ENCODE data around the gene AIMP2.
"Not testable (repeated sequence)": the region's sequence is repeated elsewhere in the genome, so short reads cannot be mapped to it uniquely, and the experiment has no call there.

Gene AIMP2

DNA sequence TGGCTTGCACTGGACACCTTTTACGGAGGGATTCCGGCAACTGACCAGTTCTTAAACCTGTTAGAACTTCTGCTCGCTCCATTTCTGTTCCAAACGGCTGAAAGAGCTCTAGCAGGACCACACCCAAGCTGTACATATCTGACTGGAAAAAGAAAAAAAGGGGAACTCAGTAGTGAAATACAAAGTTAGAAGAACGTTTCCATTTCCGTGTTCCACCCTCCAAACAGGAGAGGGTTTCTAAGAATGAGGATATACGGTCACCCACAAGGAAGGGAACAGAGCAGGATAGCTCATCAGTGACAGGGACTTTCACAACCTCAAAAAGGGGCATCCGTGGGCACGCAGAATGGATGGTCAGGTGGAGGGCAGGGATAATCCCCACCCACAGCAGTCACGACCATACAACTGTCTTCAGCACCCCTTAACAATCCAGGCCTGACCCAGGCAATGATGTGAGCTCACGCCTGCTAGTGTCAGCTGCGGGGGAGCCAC, 17.8 kb downstream of the AIMP2 start:
- no peak for DNase-seq

DNA sequence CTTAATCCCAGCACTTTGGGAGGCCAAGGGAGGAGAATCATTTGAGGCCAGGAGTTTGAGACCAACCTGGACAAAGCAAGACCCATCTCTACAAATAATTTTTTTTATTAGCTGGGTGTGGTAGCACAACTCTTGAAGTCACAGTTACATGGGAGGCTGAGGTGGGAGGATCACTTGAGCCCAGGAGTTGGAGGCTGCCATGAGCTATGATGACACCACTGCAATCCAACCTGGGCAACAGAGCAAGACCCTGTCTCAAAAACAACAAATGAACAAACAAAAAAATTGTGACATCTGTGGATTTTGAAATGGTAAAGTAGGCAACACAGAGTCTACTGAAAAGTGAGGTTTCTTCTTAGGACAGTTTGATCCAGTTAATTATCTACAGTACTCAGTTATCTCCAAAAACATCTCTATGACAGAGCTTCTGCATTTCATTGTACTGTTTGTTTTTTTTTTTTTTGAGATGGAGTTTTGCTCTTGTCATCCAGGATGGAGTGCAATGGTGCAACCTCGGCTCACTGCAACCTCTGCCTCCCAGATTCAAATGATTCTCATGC, 18.8 kb downstream of the AIMP2 start:
- DNase-seq: no peak

DNA sequence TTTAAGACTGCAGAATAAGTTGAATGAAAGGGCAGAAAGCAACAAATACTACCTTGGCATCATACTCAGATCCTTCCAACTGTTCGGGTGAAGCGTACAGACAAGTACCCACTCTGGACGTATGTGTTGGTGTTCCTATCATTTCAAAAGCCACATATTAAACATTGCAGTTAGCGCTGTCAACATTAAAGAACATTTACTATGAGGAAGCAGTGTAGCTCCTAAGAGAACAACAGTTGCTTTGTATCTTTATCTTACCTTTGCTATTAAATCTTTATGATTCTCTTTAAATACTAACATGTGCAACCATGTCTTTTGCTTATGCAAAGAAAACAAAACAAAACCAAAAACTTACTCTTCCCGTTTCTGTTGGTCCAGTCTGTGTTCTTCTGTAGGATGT, 19.5 kb downstream of the AIMP2 start:
- DNase-seq: no peak

DNA sequence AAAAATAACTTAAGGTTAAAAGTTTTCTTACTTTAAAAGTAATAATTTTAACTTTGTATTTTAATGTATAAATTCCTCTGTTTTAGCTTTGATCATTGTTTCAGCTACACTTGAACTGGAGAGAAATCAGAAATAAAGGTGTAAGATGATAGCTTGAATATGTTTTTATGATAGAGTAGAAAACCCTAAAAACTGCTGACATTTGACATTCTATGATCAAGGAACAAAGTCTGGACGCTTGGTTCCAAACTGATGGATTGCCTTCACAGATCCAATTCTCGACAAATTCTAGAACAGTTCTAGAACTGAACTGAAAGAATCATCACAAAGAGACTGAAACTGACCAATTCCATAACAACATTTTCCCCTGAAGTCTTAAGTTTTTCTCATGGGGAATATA, 21.9 kb downstream of the AIMP2 start, which contains the start of gene ANKRD61:
ANKRD61 (plus strand) TSS at position 389 of the 400 bp plus-strand sequence; CDS start at position 389, 0 bp downstream.
- DNase-seq: no peak

DNA sequence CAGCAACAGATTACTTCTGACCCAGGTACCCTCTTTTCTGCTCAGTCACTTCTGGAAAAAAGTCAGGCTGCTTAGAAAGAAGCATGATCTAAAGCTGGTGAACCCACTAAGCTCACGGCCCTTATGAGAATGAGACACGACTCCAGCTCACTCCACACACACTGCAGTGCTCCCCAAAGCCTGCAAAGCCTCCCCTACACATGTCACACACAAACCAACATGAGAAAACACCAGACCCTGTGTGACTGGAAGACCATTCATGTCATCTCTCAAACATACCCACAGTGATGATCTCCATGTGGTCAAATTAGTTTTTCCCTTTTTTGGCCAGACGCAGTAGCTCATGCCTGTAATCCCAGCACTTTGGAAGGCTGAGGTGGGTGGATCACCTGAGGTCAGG, 22.5 kb downstream of the AIMP2 start:
- no peak for DNase-seq

DNA sequence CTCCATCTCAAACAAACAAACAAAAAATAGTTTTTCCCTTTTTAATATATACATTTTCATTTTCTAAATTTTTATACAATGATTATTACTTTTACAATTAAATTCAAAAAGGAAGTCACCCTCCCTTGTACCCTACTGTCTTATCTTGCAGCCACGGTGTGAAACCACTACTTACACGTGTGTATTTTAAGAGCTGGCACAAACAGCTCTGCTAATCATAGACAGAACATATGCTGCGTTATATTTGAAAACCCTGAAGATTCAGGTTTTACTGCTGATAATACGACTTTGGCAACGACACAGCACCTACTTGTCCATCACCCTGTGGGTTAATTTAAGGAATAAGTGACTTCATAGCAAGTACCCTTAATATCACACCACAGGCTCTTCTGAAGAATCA, 23.1 kb downstream of the AIMP2 start:
- no peak for DNase-seq

DNA sequence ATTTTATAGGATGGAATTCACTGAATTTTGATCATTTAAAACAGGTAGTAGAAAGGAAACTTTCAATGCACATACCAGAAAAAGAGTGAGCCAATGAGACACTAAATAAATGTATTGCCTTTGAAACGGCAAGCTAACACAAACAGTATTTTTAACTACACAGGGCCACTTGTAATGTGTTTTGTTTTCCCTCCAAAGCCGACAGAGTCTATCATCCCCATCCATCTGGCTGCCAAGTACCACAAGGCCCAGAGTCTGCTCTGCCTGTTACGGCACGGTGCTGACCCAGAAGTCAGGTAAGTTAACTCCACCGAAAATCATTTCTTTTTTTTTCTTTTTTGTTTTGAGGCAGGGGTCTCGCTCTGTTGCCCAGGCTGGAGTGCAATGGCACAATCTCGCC, 23.6 kb downstream of the AIMP2 start:
- DNase-seq: no peak

DNA sequence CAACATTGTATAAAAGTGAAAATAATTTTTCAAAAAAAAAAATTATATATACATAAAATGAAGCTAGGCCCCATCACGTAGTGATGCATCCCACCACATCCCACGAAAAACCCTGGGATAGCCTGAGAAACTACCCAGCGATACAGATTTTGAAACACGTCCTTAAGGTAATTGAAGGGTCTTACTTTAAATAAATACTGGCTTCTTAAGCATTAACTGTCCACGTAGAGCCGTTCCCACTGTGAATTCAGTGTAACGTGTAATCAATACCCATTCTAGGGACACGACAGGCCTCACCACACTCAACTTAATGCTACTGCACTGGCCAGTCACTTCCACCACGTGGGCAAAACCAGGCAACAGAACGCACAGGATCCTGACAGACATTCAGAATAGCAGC, 26.1 kb downstream of the AIMP2 start:
- no peak for DNase-seq

DNA sequence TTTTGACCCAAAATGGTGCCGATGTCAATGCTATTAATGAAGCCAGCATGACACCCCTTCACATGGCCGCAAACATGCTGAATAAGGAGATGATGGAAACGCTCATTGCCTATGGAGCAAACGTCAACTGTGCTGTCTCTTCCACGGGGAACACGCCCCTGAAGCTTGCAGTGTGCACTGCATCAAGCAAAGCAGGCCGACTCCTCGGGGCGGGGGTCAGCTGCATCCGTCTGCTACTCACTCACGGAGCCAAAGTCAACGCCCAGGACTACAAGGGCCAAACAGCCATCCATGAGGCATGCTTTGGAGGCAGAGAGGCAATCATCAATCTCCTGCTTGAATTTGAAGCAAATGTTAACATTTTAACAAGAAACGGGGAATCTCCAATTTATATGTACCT, 26.6 kb downstream of the AIMP2 start:
- no peak for DNase-seq

DNA sequence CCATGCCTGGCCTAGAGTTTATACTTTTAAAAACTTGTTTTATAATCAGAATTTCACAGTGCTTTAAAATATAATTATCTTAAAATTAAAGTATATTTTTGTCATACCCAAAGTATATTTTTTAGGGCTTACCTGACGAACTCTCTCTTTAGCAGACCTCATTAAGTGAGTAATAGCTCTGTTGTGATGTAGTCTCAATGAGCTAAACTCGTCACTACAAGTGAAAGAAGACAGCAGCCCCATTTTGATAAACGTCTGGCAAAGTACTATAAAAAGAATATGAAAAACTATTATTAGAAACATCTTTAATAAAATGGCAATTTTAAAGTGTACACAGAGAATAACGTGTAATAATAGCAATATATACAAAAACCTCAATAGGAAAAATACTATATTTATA, 40.7 kb downstream of the AIMP2 start:
- no peak for DNase-seq

DNA sequence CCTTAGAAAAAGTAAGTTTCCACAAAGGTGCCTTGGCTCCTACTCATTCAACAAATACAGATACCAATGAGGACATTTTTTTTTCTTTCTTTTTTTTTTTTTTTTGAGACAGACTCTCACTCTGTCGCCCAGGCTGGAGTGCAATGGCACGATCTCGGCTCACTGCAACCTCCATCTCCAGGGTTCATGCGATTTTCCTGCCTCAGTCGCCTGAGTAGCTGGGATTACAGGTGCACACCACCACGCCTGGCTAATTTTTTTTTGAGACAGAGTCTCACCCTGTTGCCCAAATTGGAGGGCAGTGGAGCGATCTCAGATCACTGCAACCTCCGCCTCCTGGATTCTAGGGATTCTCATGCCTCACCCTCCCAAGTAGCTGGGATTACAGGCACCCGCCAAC, 42.1 kb downstream of the AIMP2 start:
- DNase-seq: not testable (repeated sequence)

DNA sequence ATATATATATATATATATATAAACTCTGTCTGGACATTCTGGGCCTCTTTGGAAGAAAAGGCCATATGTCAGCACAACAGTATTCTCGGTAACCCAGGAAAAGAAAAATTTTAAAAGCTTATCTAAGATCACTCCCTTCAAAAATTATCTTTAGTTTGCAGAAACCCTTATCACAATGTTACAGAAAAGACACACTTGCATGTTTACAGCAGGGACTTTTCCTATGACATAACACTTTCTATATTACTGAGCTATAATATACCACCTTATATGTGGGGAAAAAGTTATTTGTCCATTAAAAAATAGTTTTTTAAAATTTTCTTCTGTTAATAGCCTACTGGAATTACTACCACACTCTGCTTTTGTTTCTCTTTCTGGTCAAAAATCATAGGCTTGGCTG, 47.5 kb downstream of the AIMP2 start:
- no peak for DNase-seq

DNA sequence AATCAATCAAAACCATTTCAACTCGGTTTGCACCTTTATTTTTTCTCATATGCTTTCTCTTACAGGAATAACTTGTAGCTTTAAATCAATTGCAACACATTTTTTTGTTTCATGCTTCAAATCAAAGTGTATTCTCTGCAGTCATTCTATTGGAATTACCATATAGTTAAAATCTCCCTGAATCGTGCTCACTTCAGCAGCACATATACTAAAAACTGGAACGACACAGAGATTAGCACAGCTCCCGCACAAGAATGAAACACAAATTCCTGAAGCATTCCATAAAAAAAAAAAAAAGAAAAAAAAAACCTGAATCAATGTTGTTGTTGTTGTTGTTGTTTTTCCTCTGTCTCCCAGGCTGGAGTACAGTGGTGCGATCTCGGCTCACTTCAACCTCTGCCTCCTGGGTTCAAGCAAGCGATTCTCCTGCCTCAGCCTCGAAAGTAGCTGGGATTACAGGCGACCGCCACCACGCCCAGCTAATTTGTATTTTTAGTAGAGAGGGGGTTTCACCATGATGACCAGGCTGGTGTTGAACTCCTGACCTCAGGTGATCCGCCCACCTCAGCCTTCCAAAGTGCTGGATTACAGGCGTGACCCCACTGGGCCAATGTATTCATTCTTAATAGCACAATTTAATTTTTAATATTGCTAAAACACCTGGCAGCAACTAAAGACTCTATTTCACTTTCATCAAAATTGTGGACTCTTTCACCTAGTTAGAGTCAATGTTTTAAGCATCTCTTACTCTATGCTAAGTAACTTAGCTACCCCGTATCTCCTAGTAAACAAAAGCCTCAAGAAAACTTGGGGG, 48.5 kb downstream of the AIMP2 start:
- DNase-seq: no peak

DNA sequence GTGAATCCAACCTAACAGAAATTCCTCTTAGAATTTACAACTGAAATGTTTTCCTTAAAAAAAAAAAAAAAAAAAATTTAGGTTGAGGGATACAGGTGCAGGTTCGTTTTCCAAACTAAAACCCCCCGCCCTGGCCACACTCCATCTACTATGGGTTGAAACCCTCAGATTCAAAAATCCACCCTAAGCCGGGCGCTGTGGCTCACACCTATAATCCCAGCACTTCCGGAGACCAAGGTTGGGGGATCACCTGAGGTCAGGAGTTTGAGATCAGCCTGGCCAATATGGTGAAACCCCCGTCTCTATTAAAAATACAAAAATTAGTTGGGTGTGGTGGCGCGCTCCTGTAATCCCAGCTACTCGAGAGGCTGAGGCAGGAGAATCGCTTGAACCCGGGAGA, 50.9 kb downstream of the AIMP2 start:
- DNase-seq: not testable (repeated sequence)

DNA sequence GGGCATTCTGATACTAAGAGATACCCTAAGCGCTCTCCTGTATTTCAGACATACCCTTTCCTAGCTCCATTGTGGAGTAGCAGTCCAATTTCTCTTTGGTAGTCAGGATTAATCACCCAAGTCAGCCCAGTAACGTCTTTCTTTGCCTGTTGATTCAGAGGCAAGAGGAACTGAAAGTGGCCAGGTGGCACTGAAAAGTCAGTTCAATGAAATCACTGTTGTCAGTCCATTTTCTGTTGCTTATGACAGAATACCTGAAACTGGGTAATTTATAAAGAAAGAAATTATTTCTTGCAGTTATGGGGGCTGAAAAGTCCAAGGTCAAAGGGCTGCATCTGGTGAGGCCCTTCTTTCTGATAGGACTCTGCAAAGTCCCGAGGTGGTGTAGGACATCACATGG, 62.3 kb downstream of the AIMP2 start:
- DNase-seq: no peak

Data from COR-L47 (cell line).